HepG2 (cell line): ENCODE measurements around the gene RELL1. TPM values are rescaled to one million over a fixed set of nuclear protein-coding genes. Genes with fewer than 3 reads are reported as not detected.

Experiments used
- BHLHE40 ChIP-seq: IDR thresholded peaks from 2 replicates; pipeline ENCODE4 v1.6.1; 2011; ENCODE audit warnings: low read length, improper control_type of control experiment
- FOXO1 ChIP-seq: sonication (generic); formaldehyde crosslinking; IDR thresholded peaks from 2 replicates; pipeline ENCODE4 v1.4.0; 2020; ENCODE audit warnings: missing genetic modification reagents
- GLI4 ChIP-seq: sonication (generic); formaldehyde crosslinking; IDR thresholded peaks from 2 replicates; pipeline ENCODE4 v1.5.1; 2020; ENCODE audit warnings: missing genetic modification reagents, mild to moderate bottlenecking, moderate library complexity, borderline replicate concordance
- KAT7 ChIP-seq: IDR thresholded peaks from 2 replicates; pipeline ENCODE4 v1.6.1; 2018; ENCODE audit warnings: borderline replicate concordance, missing compliant biosample characterization
- MZF1 ChIP-seq: sonication (generic); formaldehyde crosslinking; IDR thresholded peaks from 2 replicates; pipeline ENCODE4 v1.8.1; 2023; ENCODE audit warnings: mild to moderate bottlenecking, missing genetic modification reagents, borderline replicate concordance
- NBN ChIP-seq: fragments of 450-650 bp; conservative IDR thresholded peaks from 2 replicates; pipeline ENCODE4 v1.6.1; 2017
- PRMT3 ChIP-seq: sonication (generic); formaldehyde crosslinking; IDR thresholded peaks from 2 replicates; pipeline ENCODE4 v1.8.1; 2022; ENCODE audit warnings: low read depth, mild to moderate bottlenecking, moderate library complexity, missing genetic modification reagents, borderline replicate concordance
- RBM22 ChIP-seq: fragments of 200-400 bp; formaldehyde crosslinking; optimal IDR thresholded peaks from 2 replicates; pipeline ENCODE3; 2017; ENCODE audit warnings: mild to moderate bottlenecking, low read length, moderate library complexity
- RXRB ChIP-seq: IDR thresholded peaks from 2 replicates; pipeline ENCODE4 v1.6.1; 2016; ENCODE audit warnings: borderline replicate concordance, missing genetic modification reagents, missing compliant biosample characterization
- SOX6 ChIP-seq, 2 experiments: fragments of 450-650 bp in 1 of 2; sonication (generic) in 1 of 2; formaldehyde crosslinking in 1 of 2; IDR thresholded peaks; 2 replicates each; pipeline versions ENCODE4 v1.4.0 to v1.6.1; 2017 to 2020; ENCODE audit warnings: antibody characterized with exemption in 1 of 2, mild to moderate bottlenecking in 1 of 2, missing genetic modification reagents in 1 of 2
- SRF ChIP-seq: IDR thresholded peaks from 2 replicates; pipeline ENCODE4 v1.6.1; 2011; ENCODE audit warnings: mild to moderate bottlenecking, low read depth, low read length, moderate library complexity
- ZNF225 ChIP-seq: sonication (generic); formaldehyde crosslinking; IDR thresholded peaks from 2 replicates; pipeline ENCODE4 v1.4.0; 2020; ENCODE audit warnings: mild to moderate bottlenecking, missing genetic modification reagents
- ZNF33A ChIP-seq: sonication (generic); formaldehyde crosslinking; IDR thresholded peaks from 2 replicates; pipeline ENCODE4 v1.5.1; 2020; ENCODE audit warnings: missing genetic modification reagents, mild to moderate bottlenecking, moderate library complexity, borderline replicate concordance
- ZNF83 ChIP-seq: sonication (generic); formaldehyde crosslinking; IDR thresholded peaks from 2 replicates; pipeline ENCODE4 v1.4.0; 2020; ENCODE audit warnings: missing genetic modification reagents, mild to moderate bottlenecking, borderline replicate concordance
- polyA plus RNA-seq, 8 experiments: library from polyadenylated mRNA; depleted of rRNA in 3 of 8; stranded (reverse) in 7 of 8; unstranded in 1 of 8; fragments of >200 nt; fragmentation: Illumina TruSeq in 4 of 8; extraction: Trizol in 4 of 8; gene quantifications; 2 replicates each; pipeline versions ENCODE4 v1.2.1 to v1.2.3, GENCODE V29; 2011 to 2016; ENCODE audit warnings: low read depth in 4 of 8, missing spikeins in 1 of 8, mixed read lengths in 1 of 8; ENCODE audit not compliant: insufficient read depth in 1 of 8
- total RNA-seq, 5 experiments: library from RNA; depleted of rRNA; stranded (reverse); fragments of >200 nt; fragmentation: Illumina TruSeq; extraction: Trizol; gene quantifications; 2 replicates each; pipeline ENCODE4 v1.2.3, GENCODE V29; 2016; ENCODE audit warnings: low read depth in 1 of 5
- TF ChIP-seq, protein P1 (sequence below): sonication (generic); formaldehyde crosslinking; IDR thresholded peaks from 2 replicates; pipeline ENCODE4 v1.5.0; 2020; ENCODE audit warnings: mild to moderate bottlenecking, missing genetic modification reagents, borderline replicate concordance
- TF ChIP-seq, protein P2 (sequence below): sonication (generic); formaldehyde crosslinking; IDR thresholded peaks from 2 replicates; pipeline ENCODE4 v1.4.0; 2020; ENCODE audit warnings: missing genetic modification reagents
- TF ChIP-seq, protein P3 (sequence below), 2 experiments: fragments of 450-650 bp in 1 of 2; sonication (generic) in 1 of 2; formaldehyde crosslinking; IDR thresholded peaks; 2 replicates each; pipeline versions ENCODE4 v1.5.0 to v1.8.0; 2020 to 2022; ENCODE audit warnings: mild to moderate bottlenecking in 1 of 2, missing genetic modification reagents in 1 of 2
- TF ChIP-seq, protein P4 (sequence below): sonication (generic); formaldehyde crosslinking; IDR thresholded peaks from 2 replicates; pipeline ENCODE4 v1.4.0; 2020; ENCODE audit warnings: missing genetic modification reagents

Gene RELL1
- total and polyA plus RNA-seq, 2 of the 13 experiments (the other 11 are each of a cell fraction or from before 2014, with no cell fraction given) = 8.4 to 58.4 TPM

DNA sequence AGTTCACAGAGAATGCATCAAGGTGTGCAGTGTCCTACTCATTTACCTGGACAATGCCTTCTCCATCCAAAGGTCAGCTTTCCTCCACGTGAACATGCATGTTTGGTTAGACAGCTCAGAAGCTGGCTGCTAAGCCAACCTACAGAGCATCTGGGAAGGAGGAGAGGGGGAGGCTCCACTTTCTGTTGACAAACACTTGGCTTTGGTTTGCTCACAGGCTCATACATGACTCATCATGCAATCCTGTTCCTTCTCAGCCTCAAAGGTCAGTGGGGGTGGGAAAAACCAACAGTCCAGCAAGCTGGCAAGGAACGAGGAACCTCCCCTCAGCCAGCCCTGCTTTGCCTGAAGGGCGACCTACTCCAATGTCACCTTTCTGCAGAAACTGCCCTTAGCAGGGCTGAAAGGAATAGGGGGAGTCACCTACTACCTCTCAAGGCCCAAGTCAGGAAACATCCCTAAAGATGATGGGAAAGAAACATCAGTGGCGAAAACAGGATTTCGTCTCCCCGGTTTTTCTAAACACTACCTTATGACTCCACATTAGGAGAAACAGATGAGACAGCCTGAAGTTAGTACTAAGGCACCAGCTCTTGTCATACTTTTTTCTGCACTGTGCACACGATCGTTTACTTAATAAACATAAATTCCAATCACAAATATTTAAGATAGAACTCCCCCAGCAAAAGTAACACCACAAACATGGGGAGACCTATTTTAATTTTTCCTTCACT, 37.9 kb downstream of the RELL1 start (continued):
- TF ChIP-seq, protein P1, sequence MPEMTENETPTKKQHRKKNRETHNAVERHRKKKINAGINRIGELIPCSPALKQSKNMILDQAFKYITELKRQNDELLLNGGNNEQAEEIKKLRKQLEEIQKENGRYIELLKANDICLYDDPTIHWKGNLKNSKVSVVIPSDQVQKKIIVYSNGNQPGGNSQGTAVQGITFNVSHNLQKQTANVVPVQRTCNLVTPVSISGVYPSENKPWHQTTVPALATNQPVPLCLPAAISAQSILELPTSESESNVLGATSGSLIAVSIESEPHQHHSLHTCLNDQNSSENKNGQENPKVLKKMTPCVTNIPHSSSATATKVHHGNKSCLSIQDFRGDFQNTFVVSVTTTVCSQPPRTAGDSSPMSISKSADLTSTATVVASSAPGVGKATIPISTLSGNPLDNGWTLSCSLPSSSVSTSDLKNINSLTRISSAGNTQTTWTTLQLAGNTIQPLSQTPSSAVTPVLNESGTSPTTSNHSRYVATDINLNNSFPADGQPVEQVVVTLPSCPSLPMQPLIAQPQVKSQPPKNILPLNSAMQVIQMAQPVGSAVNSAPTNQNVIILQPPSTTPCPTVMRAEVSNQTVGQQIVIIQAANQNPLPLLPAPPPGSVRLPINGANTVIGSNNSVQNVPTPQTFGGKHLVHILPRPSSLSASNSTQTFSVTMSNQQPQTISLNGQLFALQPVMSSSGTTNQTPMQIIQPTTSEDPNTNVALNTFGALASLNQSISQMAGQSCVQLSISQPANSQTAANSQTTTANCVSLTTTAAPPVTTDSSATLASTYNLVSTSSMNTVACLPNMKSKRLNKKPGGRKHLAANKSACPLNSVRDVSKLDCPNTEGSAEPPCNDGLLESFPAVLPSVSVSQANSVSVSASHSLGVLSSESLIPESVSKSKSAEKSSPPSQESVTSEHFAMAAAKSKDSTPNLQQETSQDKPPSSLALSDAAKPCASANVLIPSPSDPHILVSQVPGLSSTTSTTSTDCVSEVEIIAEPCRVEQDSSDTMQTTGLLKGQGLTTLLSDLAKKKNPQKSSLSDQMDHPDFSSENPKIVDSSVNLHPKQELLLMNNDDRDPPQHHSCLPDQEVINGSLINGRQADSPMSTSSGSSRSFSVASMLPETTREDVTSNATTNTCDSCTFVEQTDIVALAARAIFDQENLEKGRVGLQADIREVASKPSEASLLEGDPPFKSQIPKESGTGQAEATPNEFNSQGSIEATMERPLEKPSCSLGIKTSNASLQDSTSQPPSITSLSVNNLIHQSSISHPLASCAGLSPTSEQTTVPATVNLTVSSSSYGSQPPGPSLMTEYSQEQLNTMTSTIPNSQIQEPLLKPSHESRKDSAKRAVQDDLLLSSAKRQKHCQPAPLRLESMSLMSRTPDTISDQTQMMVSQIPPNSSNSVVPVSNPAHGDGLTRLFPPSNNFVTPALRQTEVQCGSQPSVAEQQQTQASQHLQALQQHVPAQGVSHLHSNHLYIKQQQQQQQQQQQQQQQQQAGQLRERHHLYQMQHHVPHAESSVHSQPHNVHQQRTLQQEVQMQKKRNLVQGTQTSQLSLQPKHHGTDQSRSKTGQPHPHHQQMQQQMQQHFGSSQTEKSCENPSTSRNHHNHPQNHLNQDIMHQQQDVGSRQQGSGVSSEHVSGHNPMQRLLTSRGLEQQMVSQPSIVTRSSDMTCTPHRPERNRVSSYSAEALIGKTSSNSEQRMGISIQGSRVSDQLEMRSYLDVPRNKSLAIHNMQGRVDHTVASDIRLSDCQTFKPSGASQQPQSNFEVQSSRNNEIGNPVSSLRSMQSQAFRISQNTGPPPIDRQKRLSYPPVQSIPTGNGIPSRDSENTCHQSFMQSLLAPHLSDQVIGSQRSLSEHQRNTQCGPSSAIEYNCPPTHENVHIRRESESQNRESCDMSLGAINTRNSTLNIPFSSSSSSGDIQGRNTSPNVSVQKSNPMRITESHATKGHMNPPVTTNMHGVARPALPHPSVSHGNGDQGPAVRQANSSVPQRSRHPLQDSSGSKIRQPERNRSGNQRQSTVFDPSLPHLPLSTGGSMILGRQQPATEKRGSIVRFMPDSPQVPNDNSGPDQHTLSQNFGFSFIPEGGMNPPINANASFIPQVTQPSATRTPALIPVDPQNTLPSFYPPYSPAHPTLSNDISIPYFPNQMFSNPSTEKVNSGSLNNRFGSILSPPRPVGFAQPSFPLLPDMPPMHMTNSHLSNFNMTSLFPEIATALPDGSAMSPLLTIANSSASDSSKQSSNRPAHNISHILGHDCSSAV (CRISPR knock-in tag) = no peak
- TF ChIP-seq RXRB (peak; percentile 89), SRF (no peak), ZNF225 (CRISPR knock-in tag) (no peak), MZF1 (CRISPR knock-in tag) (no peak), RBM22 (no peak), ZNF33A (CRISPR knock-in tag) (no peak), ZNF83 (CRISPR knock-in tag) (no peak), FOXO1 (CRISPR knock-in tag) (peak; percentile 85), PRMT3 (no peak), BHLHE40 (peak; percentile 83), KAT7 (CRISPR knock-in tag) (no peak), GLI4 (CRISPR knock-in tag) (no peak), SOX6 (IDR thresholded peaks at IDR 0.05) (no peak), SOX6 (CRISPR knock-in tag; IDR thresholded peaks at IDR 0.05) (peak; percentile 95), NBN (no peak)
- TF ChIP-seq, protein P2, sequence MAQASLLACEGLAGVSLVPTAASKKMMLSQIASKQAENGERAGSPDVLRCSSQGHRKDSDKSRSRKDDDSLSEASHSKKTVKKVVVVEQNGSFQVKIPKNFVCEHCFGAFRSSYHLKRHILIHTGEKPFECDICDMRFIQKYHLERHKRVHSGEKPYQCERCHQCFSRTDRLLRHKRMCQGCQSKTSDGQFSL = no peak; the same call in 1 of the 2 replicates
- TF ChIP-seq, protein P3, sequence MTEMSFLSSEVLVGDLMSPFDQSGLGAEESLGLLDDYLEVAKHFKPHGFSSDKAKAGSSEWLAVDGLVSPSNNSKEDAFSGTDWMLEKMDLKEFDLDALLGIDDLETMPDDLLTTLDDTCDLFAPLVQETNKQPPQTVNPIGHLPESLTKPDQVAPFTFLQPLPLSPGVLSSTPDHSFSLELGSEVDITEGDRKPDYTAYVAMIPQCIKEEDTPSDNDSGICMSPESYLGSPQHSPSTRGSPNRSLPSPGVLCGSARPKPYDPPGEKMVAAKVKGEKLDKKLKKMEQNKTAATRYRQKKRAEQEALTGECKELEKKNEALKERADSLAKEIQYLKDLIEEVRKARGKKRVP (CRISPR knock-in tag; IDR thresholded peaks at IDR 0.05) = peak in 1 of 2 experiments; percentile 79; a peak in 2 of 4 replicates
- TF ChIP-seq, protein P4, sequence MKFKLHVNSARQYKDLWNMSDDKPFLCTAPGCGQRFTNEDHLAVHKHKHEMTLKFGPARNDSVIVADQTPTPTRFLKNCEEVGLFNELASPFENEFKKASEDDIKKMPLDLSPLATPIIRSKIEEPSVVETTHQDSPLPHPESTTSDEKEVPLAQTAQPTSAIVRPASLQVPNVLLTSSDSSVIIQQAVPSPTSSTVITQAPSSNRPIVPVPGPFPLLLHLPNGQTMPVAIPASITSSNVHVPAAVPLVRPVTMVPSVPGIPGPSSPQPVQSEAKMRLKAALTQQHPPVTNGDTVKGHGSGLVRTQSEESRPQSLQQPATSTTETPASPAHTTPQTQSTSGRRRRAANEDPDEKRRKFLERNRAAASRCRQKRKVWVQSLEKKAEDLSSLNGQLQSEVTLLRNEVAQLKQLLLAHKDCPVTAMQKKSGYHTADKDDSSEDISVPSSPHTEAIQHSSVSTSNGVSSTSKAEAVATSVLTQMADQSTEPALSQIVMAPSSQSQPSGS (CRISPR knock-in tag) = peak; percentile 55; the same call in 1 of the 2 replicates
